Left forelimb (tissue), 1 donor: Measurements from ENCODE around the gene DDHD1.

ENCODE experiments used
- DNase-seq: peaks from one replicate; pipeline ENCODE4 v3.0.0-alpha.2; 2018; ENCODE audit warnings: low spot score

Gene DDHD1

DNA sequence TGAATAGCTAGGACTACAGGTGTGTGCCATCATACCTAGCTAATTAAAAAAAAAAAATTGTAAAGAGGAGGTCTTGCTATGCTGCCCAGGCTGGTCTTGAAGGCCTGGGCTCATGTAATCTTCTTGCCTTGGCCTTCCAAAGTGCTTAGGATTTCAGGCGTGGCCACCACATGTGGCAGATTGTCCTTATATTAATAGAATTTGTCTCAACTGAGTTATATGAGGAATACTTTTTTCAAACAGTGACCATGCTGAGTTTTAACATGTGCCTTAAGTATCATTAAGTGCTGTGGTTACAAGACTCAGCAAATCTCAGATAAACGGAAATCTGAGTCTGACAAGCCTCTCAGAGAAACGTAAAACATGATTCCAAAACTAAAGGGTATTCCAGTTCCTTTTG, 119.1 kb downstream of the DDHD1 start:
- no peak for DNase-seq

DNA sequence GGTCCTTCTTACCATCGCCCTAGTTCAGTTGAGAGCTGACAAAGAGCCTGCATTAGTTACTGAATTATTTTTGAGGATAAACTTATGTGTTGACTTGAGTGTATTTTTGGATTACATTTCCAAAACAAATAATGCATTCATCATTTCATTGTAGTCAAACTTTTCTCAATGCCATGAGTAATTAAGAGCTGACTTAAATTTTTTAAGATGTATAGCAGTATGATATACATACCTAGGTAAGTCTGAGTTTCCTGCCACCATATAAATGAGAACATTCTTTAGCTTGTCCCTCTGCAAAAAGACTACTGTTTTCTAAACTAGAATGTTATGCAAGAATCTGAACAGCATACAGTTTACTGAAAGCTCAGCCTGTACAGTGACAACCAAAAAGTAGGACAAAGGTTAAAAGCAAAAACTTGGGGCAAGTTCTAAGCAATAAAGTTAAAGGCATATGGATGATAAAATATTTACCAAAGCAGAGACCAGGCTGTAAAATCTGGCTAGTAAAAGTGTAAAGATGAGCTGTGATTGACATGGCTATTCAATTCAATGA, 120.2 kb downstream of the DDHD1 start:
- DNase-seq = no peak

DNA sequence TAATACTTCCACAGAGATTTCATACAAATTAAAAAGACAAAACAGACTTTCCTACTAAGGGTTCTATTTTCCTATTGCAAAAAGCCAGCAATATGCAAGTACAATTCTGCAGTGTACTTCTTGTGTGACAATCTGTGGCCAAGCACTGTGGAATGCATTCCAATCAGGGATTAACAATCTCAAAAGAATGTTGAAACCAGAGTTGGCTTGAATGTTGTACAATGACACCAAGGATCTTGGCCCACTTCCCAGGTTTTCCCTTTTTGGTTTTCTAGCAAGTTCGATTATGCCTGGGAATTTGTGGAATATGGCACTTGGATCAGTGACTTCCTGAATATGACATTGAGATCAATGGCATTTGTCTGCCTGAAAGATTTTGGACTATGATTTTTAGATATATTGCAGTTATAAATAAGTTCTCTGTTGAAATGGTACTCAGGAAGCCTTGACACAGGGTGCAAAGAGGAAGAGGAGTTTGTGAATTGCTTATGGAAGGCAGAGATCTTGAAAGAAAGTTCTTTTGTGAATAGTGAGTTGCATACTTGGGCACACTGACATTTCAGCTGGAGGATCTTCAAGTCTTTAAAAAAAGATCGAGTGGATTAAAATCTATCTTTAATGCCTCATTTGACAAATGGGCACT, 120.8 kb downstream of the DDHD1 start:
- no peak for DNase-seq

DNA sequence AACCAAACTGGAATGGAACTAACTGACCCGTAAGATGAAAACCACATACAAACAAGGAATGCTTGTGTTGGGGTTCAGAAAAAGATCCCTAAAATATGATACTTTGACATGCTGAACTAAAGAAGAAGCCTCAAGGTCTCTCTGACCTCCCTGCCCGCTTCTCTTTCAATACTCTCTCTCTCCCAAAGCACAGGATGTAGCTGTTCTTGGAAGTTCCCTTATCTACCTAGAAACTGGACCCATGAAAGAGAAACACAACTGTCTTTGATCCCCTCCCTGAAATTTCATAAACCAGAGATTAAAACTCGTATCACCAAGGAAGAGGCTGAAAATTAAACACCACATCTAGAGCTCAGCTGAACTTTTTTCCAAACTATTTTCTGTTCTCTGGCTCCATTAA, 125.6 kb downstream of the DDHD1 start:
- no peak for DNase-seq

DNA sequence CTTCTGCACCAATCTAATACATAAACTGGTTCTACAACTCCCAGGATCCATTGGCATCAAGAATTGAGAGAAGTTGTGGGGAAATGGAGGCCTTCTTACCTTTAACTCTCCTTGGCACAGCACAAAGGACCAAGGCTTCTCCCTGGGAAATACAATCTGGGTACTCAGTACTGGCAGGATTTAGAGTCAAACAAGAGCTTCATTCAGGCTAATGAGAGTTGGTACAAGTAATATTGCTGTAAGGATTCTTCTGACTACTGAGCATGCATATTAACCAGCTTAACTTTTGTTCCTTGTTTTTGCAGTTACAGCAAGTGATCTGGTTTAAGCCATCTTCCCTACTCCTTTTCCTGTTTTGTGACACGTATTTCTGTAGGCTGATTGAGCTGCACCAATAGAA, 126.1 kb downstream of the DDHD1 start:
- DNase-seq = no peak

DNA sequence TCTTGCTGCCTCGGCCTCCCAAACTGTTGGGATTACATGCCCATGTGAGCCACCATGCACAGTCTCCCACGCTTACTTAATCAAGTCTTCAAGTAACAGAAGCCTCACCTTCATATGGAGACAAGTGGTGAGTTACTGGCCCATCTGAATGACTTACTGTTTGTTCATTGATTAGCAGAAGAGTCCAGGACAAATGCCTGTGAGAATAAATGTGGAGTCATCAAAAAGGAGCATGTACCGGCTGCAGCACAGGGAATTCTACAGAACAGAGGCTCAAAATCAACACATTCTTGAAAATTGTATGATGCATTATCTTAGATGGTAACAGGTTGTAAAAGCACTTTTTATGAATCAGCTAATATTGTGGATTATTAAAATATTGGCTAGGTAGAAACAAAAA, 129.8 kb downstream of the DDHD1 start:
- DNase-seq = no peak

DNA sequence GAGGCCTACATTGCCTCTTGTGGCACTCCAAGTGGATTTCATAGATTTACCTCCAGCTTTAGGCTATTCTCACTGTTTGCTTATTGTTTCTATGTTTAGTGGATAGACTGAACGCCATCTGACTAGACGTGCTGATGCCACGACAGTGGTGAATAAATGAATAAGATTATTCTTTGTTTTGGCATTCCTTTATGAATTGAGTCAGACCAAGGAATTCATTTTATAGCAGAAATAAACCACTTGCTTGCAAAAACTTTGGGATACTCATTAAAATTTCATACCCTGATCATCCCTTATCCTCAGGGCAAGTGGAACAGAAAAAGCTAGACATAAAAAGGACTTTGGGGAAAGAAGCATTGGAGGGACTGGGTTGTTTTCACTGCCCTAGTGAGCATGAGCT, 130.5 kb downstream of the DDHD1 start:
- DNase-seq = no peak

DNA sequence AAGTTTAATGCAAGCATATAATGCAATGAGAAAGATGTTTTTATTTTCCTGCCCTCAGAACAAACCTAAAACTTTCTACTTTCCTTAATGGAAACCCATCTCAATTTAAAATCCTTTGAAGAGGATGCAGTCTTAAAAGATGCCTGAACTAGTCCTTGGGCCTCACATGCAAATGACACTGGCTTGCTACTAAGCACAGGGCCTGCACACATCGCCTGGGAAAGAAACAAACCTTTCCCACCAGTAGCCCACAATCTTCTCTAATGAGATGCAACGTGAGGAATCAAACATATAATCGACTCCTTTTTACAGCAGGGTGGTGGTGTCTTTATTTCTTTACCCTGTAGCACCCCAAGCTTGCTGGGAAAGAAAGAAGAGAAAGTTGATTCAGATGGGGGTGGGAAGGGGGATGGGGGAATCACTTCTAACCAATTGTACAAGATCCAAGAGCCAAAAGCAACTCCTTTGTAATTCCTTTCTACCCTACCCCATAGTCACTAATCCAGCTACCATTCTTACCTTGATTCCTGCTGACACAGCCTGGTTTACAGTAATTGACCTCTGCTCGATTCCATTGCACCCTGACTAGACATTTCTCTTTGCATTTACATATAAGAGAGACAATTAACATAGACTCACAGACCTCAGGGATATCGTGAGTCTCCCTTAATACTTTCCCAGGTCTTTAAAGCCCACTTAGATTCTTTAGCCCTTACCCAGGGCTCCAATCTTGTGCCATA, 132.8 kb downstream of the DDHD1 start:
- no peak for DNase-seq

DNA sequence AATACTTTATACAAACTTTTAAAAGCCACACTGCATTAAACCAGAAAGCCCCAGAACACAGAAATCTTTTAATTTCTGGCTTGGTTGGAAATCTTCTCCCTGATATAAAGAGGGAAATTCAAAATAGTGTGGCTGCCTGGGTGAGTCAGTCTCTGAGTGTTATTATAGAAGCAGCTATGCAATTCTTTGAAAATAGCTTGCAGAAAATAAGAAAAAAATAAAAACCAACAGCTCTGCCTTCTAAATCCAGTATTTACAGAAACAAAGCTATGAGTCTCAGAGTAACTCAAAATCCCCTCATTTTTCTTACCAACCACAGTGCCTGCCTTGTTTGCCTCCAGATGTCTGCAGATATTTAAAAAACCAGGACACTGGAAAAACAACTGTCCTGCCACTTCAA, 133.7 kb downstream of the DDHD1 start:
- DNase-seq = no peak

DNA sequence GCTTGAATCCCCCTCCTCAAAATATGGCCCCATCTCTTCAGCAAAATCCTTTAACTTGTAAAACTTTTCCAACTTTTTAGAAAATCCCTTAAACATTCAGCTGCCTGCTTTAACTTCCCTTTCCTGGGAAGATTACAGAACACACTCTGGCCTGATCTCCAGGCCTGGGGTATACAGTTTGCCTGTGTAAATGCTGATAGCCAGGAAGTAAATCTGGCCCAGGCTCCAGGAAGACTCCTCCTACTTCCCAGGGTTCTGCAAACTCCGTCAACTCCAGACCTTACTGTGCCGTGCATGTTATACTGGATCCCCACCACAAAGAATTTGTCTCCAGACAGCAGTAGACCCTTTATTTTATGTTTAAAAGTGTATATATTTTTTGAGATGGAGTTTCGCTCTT, 135.3 kb downstream of the DDHD1 start:
- DNase-seq = no peak

DNA sequence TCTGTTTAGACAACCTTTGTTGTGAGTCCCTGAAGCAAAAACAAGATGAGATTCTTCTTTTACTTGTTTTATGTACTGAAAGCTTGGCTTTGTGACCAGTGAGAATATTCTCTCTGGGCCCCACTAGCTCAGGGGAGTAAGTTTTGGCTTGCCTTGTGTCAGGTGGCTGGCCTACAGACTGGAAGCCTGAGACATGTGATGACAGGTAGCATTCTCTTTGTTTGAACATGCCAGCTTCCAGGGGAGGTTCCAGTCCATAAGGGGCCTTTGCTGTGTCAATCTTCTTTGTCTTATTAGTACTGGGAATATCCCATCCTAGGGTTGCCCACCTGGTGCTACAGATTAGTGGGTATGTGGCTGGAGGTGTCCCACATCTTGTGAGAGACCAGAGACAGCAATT, 136.2 kb downstream of the DDHD1 start:
- no peak for DNase-seq

DNA sequence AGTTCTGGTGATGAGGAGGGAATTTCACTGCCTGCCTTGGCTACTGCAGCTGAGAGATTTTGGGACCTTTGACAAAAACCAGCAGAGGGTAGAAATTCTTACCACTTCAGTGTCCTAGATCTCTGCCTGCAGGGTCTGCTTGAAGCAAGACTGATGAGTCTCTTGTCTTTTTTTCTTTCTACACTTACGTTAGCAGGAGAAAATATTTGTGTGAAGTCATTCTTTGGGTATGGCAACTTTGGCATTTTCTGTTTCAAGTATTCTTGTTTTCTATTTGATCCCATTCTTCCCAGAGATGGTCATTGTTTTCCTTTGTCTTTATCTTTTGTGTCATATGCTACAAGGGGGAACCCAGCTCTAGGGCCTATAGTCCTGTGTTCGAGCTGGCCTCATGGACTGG, 136.6 kb downstream of the DDHD1 start:
- DNase-seq = no peak

DNA sequence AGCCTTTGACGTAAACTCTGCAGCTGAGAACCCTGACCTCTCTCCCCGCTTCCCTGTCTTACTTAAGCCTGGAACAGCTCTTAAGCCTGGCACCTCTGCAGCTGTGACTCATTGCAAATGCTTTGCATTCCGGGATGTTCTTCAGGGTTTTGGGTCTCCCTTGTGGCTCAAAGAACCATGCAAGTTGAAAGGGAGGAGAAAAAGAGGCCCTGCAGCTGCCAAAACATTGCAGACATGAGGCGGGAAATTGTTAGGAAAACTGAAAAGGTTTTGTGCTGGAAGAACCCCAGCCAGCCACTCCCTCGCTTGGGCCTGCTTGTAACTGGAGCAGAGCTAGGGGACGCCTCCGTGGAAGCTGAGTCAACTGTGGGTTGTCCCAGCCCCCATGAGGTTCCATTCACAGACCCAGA, 142.1 kb downstream of the DDHD1 start:
- DNase-seq = peak; percentile 84

DNA sequence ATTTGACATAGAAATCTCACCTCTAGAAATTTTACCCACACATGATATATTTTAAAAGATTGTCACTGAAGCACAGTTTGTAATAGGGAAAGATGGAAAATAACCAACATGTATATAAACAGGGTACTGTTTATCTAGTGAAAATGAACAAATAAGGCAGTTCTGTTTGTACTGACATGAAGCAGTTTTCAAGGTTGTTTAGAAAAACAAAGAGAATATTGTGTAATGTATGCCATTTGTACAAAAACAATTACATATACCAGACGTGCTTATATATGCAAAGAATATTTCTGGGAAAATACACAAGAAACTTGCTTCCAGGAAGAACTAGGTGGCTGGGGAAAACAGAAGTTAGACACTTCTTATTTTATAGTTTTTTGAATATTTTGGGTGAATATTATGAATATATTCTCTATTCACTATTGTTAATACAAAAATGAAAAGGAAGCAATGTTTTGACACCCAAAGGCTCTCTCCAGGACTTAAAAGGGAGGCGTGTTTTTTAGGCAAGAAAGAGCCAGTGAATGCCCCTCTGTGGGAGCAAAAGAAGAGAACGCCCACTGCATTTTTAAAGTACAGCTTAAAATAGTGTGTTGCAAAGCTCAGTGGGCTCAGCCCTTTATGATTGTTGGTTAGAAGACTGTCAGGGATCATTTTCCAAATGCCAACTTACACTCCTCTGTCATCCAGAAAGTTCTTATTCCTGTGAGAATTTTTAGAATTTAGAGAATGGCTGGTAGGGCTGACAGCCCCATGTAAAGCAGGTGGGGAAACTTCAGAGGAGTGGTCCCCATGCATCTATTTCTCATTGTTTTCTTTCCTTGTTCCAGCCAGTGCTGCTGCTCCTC, 142.7 kb downstream of the DDHD1 start:
- DNase-seq = no peak

DNA sequence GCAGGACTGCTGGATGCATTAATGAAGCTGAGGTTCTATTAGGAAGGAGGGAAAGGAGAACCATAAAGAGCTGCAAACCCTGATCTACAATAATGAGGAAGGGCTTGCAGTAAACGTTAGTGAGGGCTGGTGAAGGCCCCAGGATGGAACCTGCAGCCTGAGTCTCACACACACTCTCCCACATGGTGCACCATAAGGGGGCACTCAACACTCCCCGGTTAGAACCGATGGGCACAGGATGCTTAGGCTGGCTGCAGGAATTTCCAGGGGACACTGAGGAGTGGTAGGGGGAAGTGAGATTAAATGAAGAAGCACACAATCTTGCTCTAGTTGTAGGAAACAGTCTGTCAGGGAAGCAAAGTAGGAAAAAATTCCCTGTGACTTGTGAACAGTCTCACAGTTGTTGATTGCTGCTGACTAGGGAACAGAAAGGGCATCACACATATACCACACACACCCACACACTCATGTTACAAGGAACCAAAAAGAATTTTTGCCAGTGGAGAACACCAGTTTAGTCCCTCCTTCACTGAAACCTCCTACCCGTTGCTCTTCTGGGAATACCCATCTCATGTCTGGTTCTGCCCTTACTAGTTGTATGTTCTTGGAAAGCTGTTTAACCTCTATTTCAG, 146.1 kb downstream of the DDHD1 start:
- DNase-seq = no peak

DNA sequence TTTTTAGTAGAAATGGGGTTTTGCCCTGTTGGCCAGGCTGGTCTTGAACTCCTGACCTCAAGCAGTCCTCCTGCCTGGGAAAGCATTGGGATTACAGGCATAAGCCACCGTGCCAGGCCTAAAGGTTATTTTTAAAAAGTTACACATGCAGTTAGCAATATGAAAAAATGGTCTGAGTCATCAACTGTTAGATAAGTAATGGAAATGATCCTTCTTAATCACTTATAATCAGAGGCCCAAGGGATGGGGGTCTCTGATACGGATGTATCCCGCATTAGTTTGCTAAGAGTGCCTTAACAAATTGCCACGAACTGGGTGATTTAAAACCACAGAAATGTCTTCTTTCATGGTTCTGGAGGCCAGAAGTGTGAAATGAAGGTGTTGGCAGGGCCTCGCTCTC, 148.1 kb downstream of the DDHD1 start:
- no peak for DNase-seq

DNA sequence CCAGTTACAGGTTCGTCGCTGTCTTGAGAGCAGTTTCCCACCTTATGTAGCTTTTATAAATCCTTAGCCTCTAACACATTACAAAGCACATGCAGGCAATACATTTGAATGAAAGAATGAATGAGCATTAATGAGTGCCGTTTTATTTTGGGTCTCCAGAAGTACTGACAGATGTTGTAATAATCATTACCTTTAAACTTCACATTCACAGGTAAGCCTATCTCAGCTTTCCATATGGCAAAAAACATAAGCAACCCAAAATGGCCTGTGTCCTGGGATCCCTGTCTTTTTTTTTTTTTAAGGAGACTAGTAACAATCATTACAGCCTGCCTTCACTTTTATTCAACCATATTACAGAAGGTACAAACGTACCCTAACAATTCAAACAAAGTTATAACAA, 149.3 kb downstream of the DDHD1 start:
- no peak for DNase-seq

DNA sequence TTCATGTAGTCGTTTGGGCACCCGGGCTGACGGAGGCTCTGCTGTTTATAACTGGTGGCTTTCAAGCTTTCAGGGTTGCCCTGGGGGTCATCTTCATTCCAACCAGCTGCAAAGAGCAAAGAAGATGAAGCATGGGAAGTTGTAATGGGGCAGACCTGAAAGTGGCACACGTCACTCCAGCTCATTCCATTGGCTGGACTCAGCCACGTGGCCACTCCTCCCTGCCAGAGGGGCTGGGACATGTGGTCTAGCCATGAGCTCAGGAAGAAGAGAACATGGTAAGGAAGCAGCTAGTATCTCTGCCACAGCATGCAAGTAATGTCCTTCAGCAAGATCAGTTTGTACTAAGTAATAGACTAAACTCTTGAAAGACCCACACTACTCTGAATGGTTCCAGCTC, 150.5 kb downstream of the DDHD1 start:
- DNase-seq = no peak

DNA sequence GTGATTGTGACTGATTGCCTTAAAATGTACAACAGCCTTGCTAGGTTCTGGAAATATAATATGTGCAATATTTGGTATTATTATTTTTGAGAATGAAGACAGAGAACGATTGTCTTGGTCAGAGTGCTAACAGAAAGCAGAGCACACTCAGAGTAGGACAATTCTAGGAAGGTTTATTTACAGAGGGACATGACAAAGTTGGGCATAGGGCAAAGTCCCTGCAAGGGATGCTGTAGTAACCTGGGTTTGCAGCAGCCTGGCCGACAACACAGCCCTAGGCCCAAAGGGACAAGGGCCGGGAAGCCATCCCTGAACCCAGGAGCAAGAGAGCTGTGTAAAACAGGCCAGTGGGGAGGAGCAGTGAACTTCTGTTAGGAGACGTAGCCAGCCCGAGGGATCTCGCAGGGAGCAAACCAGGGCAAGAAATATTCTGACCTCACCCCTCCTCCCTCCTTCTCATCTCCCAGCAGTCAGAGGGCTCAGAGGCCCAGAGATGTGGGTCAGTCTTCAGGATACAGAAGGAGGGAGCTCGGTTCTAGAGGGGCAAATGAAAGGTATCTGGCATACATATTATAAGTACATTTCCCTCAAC, 151.2 kb downstream of the DDHD1 start:
- DNase-seq = no peak

DNA sequence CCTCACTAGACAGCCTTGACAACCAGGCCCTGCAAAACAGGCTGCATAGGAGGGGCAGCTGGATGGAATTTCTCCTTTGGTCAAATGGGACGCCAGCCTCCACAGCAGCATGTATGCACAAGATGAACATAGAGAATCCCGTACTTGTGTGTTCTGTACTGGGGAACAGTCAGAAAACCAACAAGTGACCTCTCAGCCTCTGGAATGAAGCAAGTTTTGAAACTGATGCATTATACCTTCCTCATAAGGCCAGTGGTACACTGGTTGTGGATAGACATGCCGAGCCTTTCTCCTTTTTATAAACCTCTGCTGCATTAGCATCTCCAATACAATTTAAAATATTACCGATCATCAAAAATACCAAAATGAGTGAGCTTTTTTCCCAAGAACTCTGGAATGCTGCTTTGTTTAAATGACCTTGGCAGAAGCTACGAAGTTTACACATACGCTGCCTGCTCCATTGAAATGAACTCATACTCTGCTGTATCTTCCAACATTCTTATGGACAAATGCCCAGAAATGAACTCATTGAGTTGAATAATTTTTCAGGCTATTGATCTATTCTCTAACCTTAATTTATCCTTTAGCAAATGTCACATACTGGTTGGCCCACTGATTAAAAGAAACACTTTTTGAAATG, 154.6 kb downstream of the DDHD1 start:
- no peak for DNase-seq

DNA sequence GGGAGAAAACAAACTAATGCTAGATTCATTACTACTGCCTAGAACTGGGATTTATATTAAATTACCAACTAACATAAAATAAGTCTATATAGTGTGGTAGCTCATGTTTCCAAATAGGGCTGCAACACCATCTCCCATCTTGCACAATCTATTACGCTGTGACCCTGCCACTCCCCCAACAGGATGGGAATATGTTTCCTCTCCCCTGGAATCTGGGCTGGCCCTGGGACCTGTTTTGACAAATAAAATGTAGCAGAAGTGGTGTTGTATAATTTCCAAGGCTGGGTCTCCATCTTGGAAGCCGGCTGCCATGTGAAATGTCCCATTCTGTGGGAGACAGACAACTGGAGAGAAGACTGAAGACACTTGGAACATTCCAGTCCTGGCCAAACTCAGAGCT, 156.6 kb downstream of the DDHD1 start:
- DNase-seq = no peak
